Activated gamma-delta T cell (primary cell): ENCODE results near the gene A3GALT2.

ENCODE experiments used
- DNase-seq: peaks from one replicate; lab custom pipeline; 2025; lab: John Stamatoyannopoulos, UW

Gene A3GALT2

GRCh38 chr1:33332357-33332789, 11.5 kb upstream of the A3GALT2 start:
- DNase-seq = no peak

- no peak for DNase-seq
Measured at GRCh38 chr1:33331444-33332356, 10.8 kb upstream of the A3GALT2 start.

DNA sequence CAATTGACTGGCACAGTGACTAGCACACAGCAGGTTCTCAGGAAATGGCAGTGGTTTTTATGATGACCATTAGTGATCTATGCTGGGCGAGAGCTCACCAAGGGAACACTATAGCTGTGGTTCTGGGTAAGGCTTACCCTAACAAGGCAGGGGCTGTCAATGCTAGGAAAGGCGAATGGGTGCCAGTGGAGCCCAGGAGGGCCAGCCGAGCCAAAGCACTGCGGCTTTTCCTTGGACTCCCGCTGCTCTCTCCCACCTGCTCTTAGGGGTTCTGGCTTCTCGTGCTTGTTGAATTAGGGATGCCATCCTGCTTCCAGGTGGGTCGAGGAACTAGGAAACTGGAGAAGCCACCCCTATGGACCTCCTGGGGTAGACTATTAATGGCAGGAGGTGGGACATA, 10.0 kb upstream of the A3GALT2 start:
- no peak for DNase-seq

DNA sequence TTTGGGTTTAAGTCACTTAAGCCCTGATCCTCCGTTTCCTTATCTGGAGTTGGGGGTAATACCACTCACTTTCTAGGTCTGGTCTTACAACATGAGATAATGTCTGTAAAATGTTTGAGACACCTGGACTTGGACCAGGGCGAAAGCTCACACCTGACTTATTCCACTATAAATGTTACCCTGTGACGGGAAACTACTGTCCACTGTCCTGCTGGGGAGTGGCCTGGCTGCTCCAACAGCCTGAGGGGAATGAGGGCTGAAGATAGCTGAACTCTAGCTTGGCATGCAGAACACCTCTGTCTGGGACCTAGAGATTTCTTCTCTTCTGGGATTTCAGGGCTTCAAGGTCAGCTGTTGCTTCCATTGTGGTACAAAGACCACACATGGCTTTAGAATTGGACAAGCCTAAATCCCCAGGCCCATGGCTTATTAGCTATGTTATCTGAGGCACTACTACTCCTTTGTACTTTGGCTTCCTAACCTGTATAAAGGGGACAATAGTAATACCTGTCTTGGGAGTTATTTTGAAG, 9.5 kb upstream of the A3GALT2 start:
- DNase-seq = no peak

DNA sequence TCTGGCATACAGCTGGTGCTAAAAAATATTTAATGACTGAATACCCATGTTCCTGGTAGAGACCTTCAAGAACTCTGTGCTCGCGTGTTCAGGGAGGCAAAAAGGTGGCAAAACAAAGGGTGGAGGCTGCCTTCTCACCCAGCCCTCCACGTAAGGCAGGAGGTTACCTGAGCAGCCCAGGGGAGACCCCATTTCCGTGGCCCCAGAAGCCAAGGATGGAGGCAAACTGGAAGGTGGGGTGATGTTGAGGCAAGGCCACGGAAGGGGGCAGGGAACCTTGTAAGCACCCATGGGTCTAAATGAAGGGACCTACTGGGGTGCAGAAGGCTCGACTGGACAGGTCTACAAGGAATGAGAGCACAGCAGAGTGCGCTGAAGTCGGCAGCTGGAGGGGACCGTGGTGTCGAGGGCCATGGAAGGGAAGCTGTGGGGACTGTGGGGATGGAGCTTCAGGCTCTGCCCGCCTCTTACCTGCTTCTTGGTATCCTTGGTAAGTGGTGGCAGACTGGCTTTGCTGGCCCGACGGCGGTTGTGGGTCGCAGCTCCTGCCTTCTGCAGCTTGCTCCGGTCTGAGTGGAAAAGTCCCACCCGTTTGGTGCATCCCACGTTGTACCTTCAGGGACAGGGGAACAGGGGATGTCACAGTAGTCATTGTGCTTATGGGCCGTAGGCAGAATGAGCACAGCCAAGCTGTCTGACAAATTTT, 8.9 kb upstream of the A3GALT2 start:
- no peak for DNase-seq

DNA sequence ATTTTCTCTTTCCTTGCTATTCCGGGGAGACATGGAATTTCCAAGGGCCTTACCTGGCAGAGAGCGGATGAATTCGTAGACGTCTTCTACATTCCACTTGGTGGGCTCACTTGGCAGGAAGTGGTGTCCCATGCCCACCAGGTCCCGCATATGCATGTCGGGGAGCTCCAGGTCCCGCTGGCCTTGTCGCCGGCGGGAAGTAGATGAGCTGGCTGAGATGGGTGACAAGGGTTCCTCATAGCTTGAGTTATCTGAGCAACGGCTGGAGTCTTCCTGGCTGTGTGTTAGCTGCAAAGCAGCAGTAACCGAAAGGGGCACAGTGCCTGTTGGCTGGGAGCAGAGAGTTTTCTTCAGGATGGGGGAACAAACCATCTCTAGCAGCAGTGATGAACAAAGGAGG, 7.9 kb upstream of the A3GALT2 start:
- DNase-seq = no peak

DNA sequence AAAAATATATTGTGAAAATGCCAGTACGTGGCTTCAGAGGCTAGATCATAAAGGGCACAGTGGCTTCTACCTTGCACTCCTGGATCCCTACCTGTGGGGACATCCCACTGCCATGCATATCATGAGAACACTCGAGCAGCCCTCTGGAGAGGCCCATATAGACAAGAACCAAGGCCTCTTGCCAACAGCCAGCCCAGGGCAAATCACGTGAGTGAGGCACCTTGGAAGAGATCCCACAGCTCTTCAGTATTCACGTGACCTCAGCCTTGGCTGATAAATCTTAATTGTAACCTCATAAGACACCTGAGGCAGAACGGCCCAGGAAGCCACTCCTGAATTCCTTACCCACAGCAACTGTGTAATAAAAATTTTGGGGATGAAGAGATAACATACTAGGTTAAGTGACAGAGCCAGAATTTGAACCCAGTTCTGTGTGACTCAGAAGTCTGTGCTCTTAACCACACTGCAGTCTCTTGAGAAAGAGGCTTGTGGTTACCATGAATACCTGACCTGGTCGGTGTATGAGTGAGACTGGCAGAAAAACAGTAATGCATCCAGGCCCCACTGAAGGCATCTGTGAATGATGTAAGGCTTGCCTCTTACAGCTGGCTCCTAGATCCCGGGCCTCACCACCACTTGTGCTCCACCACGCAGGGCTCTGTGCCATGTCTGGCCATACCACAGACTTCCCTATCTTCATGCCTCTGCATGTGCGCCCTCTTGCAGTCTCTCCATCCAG, 6.9 kb upstream of the A3GALT2 start:
- no peak for DNase-seq

DNA sequence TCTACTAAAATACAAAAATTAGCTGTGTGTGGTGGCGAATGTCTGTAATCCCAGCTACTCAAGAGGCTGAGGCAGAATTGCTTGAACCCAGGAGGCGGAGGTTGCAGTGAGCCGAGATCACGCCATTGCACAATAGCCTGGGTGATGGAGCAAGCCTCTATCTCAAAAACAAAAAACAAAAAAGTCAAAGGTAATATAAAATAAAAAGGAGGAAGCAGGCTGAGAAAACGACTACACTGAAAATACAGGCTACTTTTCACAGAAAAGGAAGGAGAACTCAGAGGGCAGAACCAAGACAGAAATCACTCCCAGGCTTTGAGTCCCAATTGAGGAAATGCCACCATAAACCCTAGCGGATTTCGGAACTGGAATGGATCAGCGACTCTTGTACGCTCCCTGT, 5.9 kb upstream of the A3GALT2 start:
- no peak for DNase-seq

DNA sequence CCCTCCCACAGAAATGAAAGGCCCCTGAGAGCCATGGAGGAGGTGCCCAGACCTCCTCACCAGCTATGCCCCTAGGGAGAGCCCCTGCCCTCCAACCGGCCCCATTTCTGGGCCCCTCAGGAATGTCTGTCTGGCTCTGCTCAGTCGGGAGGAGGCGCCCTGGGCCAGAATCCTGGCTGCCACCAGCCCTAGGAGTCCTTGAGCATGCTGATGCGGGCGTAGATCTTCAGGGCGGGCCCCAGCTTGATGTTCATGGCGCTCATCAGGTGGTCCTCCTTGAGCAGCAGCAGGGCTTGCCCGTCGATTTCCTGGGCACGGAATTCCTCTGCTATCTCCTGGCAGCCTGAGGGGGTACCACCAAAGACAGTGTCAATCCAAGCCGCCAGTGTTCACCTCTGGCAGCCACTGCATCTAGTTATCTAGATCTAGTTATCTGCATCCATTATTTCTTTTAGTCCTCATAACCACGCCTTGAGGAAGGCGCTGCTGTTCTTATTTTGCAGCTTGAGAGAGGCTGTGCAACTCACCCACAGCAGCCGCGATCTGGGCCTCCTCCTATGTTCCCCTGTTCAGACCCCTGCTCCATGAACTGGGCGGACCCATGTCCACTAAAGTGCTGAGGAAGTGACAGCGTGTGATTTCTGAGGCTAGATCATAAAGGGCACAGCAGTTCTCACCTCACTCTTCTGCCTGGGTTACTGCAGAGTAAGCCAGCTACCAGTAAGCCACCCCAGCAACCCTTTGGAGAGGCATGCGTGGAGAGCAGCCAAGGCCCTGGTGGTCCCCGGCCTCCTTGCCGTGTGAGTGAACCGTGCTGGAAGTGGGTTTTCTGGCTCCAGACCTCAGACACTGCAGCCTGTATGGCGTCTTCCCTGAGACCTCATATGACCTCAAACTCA, 4.0 kb upstream of the A3GALT2 start:
- no peak for DNase-seq

GRCh38 chr1:33323663-33324477, 3.0 kb upstream of the A3GALT2 start:
- DNase-seq = no peak

GRCh38 chr1:33322870-33323585, 2.1 kb upstream of the A3GALT2 start:
- DNase-seq = no peak

DNA sequence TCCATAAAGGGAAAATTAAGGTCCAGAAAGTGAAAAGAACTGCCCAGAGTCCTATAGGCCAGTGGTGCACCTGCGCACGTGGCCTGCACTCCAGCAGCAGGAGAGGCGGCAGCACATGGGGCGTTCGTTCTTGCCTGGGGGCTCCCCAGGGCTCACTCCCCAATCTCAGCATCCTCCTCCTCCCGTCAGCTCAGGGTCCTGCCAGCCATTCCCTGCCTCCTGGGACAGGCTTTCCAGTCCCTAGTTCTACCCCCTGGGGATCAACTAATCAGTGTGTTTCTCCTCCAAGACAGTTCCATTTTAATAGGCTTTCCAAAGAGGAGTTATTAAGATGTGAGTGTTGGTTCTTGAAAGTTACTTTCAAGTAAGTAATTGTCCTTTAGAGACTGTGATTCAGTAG, 1.2 kb upstream of the A3GALT2 start:
- no peak for DNase-seq

- no peak for DNase-seq
Measured at GRCh38 chr1:33321178-33321577, 280 bp upstream of the A3GALT2 start.

- DNase-seq = no peak
Measured at GRCh38 chr1:33319949-33320618, 814 bp downstream of the A3GALT2 start.

GRCh38 chr1:33319186-33319948, 1.5 kb downstream of the A3GALT2 start:
- no peak for DNase-seq

DNA sequence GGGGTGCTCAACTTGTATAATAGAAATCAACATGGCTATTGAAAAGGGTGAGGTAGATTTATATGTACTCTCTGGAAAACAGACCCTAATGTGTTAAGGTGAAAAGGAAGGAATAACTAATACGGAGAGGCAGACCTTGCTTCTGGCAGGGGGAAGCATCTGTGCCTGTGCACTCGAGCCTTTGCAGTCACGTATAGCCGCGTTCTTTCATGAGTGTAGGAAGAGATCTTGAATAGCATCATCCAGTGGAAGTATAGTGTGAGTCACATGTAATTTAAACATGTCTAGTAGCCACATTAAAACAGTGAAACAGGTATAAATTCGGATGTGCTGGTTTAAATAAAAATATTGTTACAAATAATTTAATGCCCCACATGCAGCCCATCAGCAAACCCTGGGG, 3.0 kb downstream of the A3GALT2 start:
- DNase-seq = no peak

GRCh38 chr1:33317354-33317753, 3.5 kb downstream of the A3GALT2 start:
- no peak for DNase-seq

DNA sequence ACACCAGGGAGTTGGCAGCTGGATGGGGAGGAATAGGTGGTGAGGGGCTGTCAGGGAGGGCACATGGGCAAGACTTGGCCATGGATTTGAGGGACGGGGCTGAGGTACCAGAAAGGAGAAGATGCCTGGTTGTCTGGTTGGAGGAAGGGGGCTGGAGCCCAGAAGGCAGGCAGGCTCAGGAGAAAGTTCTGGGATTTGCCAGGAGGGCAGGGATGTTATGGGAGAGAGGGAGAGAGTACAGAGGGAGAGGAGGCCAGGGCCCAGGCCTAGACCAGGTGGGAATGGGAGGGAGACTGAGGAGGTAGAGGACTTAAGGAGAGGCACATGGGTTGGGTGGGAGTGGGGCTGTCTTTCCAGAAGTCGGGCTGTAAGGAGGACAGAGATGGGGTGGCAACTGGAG, 4.3 kb downstream of the A3GALT2 start:
- DNase-seq = no peak
